ENCODE data around the gene SELENOT.
A peak's percentile ranks its signal among the peaks of the same experiment; 100 is the strongest.

Gene SELENOT

DNA sequence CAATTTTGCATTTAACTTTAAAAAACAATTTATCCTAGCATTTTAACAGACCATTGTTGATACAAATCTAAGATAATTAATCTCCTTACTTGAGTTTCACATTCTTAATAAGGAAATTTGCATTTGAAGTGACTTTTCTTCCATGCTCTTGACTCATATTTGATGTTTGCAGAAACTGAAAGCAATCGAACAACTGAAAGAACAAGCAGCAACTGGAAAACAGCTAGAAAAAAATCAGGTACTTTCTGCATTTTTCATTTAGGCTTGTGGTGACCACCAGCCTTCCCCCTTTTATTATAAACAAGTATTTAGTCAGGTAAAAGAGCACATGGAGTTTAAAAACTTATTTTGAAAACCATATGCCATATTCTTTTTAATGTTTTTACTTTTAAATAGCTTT is 20.1 kb upstream of the SELENOT start:
- peaks cover 67% of the 10 kb centered on the region for H3K36me3 ChIP-seq (ENCODE audit: insufficient read depth, low read length)
- no peak overlapping the region for H3K4me3 ChIP-seq (ENCODE audit: low read length, poor library complexity, severe bottlenecking)
- no peaks in the 10 kb centered on the region for H4K20me1 ChIP-seq (ENCODE audit: insufficient read depth, low read length, poor library complexity, severe bottlenecking)
- no peaks in the 10 kb centered on the region for H3K9me3 ChIP-seq (ENCODE audit: insufficient read depth, low read depth, low read length)
- no peaks in the 10 kb centered on the region for H3K79me2 ChIP-seq (ENCODE audit: insufficient read depth, low read length)
- no peaks in the 10 kb centered on the region for H3K9me2 ChIP-seq (replicated peaks; ENCODE audit: low read depth, low read length)
- H3K27me3 ChIP-seq (ENCODE audit: insufficient read depth, low read length, poor library complexity, severe bottlenecking) = no peaks in the 10 kb centered on the region
- no peak for TF ChIP-seq EZH2phosphoT487 (IDR thresholded peaks at IDR 0.05; ENCODE audit: borderline replicate concordance)
- TF ChIP-seq, protein P1, sequence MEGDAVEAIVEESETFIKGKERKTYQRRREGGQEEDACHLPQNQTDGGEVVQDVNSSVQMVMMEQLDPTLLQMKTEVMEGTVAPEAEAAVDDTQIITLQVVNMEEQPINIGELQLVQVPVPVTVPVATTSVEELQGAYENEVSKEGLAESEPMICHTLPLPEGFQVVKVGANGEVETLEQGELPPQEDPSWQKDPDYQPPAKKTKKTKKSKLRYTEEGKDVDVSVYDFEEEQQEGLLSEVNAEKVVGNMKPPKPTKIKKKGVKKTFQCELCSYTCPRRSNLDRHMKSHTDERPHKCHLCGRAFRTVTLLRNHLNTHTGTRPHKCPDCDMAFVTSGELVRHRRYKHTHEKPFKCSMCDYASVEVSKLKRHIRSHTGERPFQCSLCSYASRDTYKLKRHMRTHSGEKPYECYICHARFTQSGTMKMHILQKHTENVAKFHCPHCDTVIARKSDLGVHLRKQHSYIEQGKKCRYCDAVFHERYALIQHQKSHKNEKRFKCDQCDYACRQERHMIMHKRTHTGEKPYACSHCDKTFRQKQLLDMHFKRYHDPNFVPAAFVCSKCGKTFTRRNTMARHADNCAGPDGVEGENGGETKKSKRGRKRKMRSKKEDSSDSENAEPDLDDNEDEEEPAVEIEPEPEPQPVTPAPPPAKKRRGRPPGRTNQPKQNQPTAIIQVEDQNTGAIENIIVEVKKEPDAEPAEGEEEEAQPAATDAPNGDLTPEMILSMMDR (conservative IDR thresholded peaks at IDR 0.05; ENCODE audit: low read length) = no peak
- H3K4me1 ChIP-seq (ENCODE audit: insufficient read depth, low read length, poor library complexity, severe bottlenecking) = peaks cover 3% of the 10 kb centered on the region
- no peaks in the 10 kb centered on the region for H3F3A ChIP-seq (ENCODE audit: low read depth)
- H2AFZ ChIP-seq (ENCODE audit: low read length) = no peak overlapping the region
- no peak overlapping the region for H3K9ac ChIP-seq (ENCODE audit: low read depth, low read length, poor library complexity, severe bottlenecking)
- H3K4me2 ChIP-seq (ENCODE audit: low read depth, low read length, poor library complexity, severe bottlenecking) = no peak overlapping the region

DNA sequence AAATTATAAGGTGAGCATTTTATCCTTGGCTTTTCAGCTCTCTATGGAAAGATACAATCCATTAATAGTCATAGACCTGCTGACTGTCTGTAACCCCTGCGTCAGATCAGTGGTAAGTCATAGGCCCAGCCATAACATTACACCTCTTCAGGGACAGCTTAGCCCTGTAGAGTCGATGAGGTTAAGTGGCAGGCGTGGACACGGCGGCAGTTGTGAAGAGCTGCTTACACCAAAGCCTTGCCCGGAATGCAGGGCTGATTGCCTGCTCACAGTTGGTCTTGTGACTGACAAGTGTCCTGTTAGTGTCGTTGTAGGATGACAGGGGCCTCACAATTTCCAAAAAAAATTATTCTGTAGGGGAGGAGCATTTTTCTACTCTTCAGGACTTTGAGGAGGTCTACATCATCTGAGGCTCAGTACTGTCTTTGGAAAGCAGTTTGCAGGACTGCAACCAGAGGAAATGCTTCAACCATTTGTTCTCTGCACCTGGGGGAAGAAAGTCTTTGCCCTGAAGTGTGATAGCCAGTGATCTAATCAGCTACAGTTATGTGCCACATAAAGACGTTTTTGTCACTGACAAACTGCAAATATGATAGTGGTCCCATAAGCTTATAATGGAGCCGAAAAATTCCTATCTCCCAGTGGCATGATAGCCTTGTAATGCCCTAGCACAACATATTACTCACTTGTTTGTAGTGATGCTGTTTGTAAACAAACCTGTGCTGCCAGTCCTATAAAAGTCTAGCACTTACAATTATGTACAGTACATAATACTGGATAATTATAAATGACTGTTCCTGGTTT is 14.9 kb upstream of the SELENOT start:
- TF ChIP-seq, protein P1 (conservative IDR thresholded peaks at IDR 0.05; ENCODE audit: low read length) = no peak
- no peak for TF ChIP-seq EZH2phosphoT487 (IDR thresholded peaks at IDR 0.05; ENCODE audit: borderline replicate concordance)
- Histone ChIP-seq H3K36me3 (ENCODE audit: insufficient read depth, low read length) (peaks cover 27% of the 10 kb centered on the region; the same call in 1 of the 2 replicates), H3K9ac (ENCODE audit: low read depth, low read length, poor library complexity, severe bottlenecking) (peak overlapping the region; percentile 7), H3K27me3 (ENCODE audit: insufficient read depth, low read length, poor library complexity, severe bottlenecking) (no peaks in the 10 kb centered on the region), H3F3A (ENCODE audit: low read depth) (no peaks in the 10 kb centered on the region), H3K4me1 (ENCODE audit: insufficient read depth, low read length, poor library complexity, severe bottlenecking) (peaks cover 17% of the 10 kb centered on the region), H3K4me3 (ENCODE audit: low read length, poor library complexity, severe bottlenecking) (no peak overlapping the region), H4K20me1 (ENCODE audit: insufficient read depth, low read length, poor library complexity, severe bottlenecking) (no peaks in the 10 kb centered on the region), H3K9me2 (replicated peaks; ENCODE audit: low read depth, low read length) (no peaks in the 10 kb centered on the region), H2AFZ (ENCODE audit: low read length) (no peak overlapping the region), H3K9me3 (ENCODE audit: insufficient read depth, low read depth, low read length) (no peaks in the 10 kb centered on the region), H3K79me2 (ENCODE audit: insufficient read depth, low read length) (no peaks in the 10 kb centered on the region), H3K4me2 (ENCODE audit: low read depth, low read length, poor library complexity, severe bottlenecking) (peak overlapping the region; percentile 22)

DNA sequence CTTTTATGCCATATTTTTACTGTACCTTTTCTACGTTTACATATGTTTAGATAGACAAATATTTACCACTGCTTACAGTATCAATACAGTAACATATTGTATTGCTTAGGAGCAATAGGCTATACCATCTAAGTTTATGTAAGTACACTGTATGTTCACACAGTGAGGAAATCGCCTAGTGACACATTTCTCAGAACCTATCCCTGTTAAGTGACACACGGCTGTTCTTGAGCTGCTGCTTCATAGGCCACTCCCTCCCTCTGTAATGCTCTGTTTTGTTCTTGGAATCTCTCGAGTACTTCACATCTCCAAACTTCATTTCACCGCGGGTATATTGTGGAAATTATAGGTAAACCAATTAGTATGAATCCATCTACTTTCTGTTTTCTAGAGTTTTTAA is 13.4 kb upstream of the SELENOT start:
- H3K4me2 ChIP-seq (ENCODE audit: low read depth, low read length, poor library complexity, severe bottlenecking) = no peak overlapping the region
- no peaks in the 10 kb centered on the region for H3K9me2 ChIP-seq (replicated peaks; ENCODE audit: low read depth, low read length)
- H3K27me3 ChIP-seq (ENCODE audit: insufficient read depth, low read length, poor library complexity, severe bottlenecking) = no peaks in the 10 kb centered on the region
- no peak overlapping the region for H3K4me3 ChIP-seq (ENCODE audit: low read length, poor library complexity, severe bottlenecking)
- peaks cover 11% of the 10 kb centered on the region; the same call in 1 of the 2 replicates for H3K36me3 ChIP-seq (ENCODE audit: insufficient read depth, low read length)
- H3K9ac ChIP-seq (ENCODE audit: low read depth, low read length, poor library complexity, severe bottlenecking) = no peak overlapping the region
- no peak for TF ChIP-seq EZH2phosphoT487 (IDR thresholded peaks at IDR 0.05; ENCODE audit: borderline replicate concordance)
- TF ChIP-seq, protein P1 (conservative IDR thresholded peaks at IDR 0.05; ENCODE audit: low read length) = no peak
- no peaks in the 10 kb centered on the region for H3F3A ChIP-seq (ENCODE audit: low read depth)
- H4K20me1 ChIP-seq (ENCODE audit: insufficient read depth, low read length, poor library complexity, severe bottlenecking) = no peaks in the 10 kb centered on the region
- no peaks in the 10 kb centered on the region for H3K9me3 ChIP-seq (ENCODE audit: insufficient read depth, low read depth, low read length)
- H3K4me1 ChIP-seq (ENCODE audit: insufficient read depth, low read length, poor library complexity, severe bottlenecking) = peaks cover 17% of the 10 kb centered on the region
- H3K79me2 ChIP-seq (ENCODE audit: insufficient read depth, low read length) = no peaks in the 10 kb centered on the region
- no peak overlapping the region for H2AFZ ChIP-seq (ENCODE audit: low read length)
